Erythroblast (primary cell): ENCODE measurements around the gene ARL4D.

Experiments
- GATA1 ChIP-seq: IDR thresholded peaks from 2 replicates; pipeline ENCODE4 v1.6.1; 2011; ENCODE audit warnings: low read depth, mild to moderate bottlenecking, control low read depth, low read length, moderate library complexity
- POLR2A ChIP-seq: IDR thresholded peaks from 2 replicates; pipeline ENCODE4 v1.6.1; 2011; ENCODE audit warnings: mild to moderate bottlenecking, low read length

GRCh38 chr17:43444223-43445008 is 45.6 kb downstream of the ARL4D start:
- TF ChIP-seq POLR2A, result no peak
- no peak for TF ChIP-seq GATA1
